H1 (cell line): ENCODE data around the gene SMIM8. TPM values are rescaled to one million over a fixed set of nuclear protein-coding genes. Genes with fewer than 3 reads are reported as not detected.

Experiments used
- CTCF ChIA-PET: fragments of 300-600 bp; sonication (Branson Sonifier 250); formaldehyde crosslinking; loops from one replicate; lab custom pipeline; 2021; ENCODE audit not compliant: partially characterized antibody; lab: Charles Lee
- POLR2A ChIA-PET: fragments of 300-600 bp; sonication (Branson Sonifier 250); formaldehyde crosslinking; loops from one replicate; lab custom pipeline; 2021; ENCODE audit warnings: inconsistent platforms; ENCODE audit not compliant: partially characterized antibody; lab: Charles Lee
- DNase-seq, 2 experiments: peaks; one replicate each; pipeline versions ENCODE4 v3.0.0 to v3.0.0-alpha.2; 2010 to 2022; ENCODE audit warnings: low spot score in 2 of 2, low read depth in 1 of 2, mixed read lengths in 1 of 2
- FAIRE-seq: peaks from 2 replicates; lab custom pipeline; 2011; peaks lifted over from hg19 to GRCh38; lab: Jason Lieb, UNC
- H2AFZ ChIP-seq: 2 replicates; pipeline ENCODE4 v1.8.1; 2012; ENCODE audit warnings: low read length, inconsistent platforms
- H2AK5ac ChIP-seq: 2 replicates; pipeline ENCODE4 v1.6.1; 2013; ENCODE audit warnings: low read depth, low read length
- H2BK120ac ChIP-seq: replicated peaks from 2 replicates; pipeline ENCODE3; 2013; ENCODE audit warnings: low read depth, low read length, inconsistent platforms
- H2BK12ac ChIP-seq: 2 replicates; pipeline ENCODE4 v1.6.1; 2013; ENCODE audit warnings: low read depth, low read length
- H2BK15ac ChIP-seq: 2 replicates; pipeline ENCODE4 v1.6.1; 2013; ENCODE audit warnings: low read length
- H2BK20ac ChIP-seq: 2 replicates; pipeline ENCODE4 v1.6.1; 2013; ENCODE audit warnings: low read length
- H2BK5ac ChIP-seq: 2 replicates; pipeline ENCODE4 v1.6.1; 2013; ENCODE audit warnings: low read depth, low read length
- H3K14ac ChIP-seq: 2 replicates; pipeline ENCODE4 v1.6.1; 2013; ENCODE audit warnings: inconsistent platforms; ENCODE audit not compliant: insufficient read length
- H3K18ac ChIP-seq: 2 replicates; pipeline ENCODE4 v1.6.1; 2013; ENCODE audit warnings: low read length; ENCODE audit errors: extremely low read depth
- H3K23ac ChIP-seq: 2 replicates; pipeline ENCODE4 v1.6.1; 2013; ENCODE audit warnings: inconsistent platforms; ENCODE audit not compliant: insufficient read length
- H3K23me2 ChIP-seq: 2 replicates; pipeline ENCODE4 v1.6.1; 2013; ENCODE audit warnings: low read depth, low read length
- H3K27ac ChIP-seq: 2 replicates; pipeline ENCODE4 v1.6.1; 2011; ENCODE audit warnings: low read depth, low read length, inconsistent platforms
- H3K27me3 ChIP-seq, 4 experiments: replicated peaks in 1 of 4; 1 replicate in 1 of 4; 2 replicates in 3 of 4; pipeline versions ENCODE4 v1.6.1 to v1.8.1; 2011 to 2013; ENCODE audit warnings: low read length in 3 of 4, mild to moderate bottlenecking in 3 of 4, inconsistent platforms in 2 of 4, mixed read lengths in 2 of 4, moderate library complexity in 1 of 4; ENCODE audit not compliant: control insufficient read depth in 3 of 4, insufficient read depth in 3 of 4; ENCODE audit errors: extremely low read depth in 1 of 4
- H3K36me3 ChIP-seq, 4 experiments: 2 replicates each; pipeline versions ENCODE4 v1.6.1 to v1.8.1; 2011 to 2013; ENCODE audit warnings: mild to moderate bottlenecking in 4 of 4, low read length in 3 of 4, moderate library complexity in 2 of 4, control low read depth in 1 of 4, inconsistent platforms in 1 of 4; ENCODE audit not compliant: insufficient read depth in 4 of 4, control insufficient read depth in 2 of 4
- H3K4ac ChIP-seq: replicated peaks from 2 replicates; pipeline ENCODE3; 2013; ENCODE audit warnings: low read length, low read depth, mixed read lengths, inconsistent platforms; ENCODE audit not compliant: insufficient read length
- H3K4me1 ChIP-seq, 4 experiments: replicated peaks in 1 of 4; 1 replicate in 1 of 4; 2 replicates in 3 of 4; pipeline versions ENCODE4 v1.6.1 to v1.8.1; 2011 to 2013; ENCODE audit warnings: low read length in 3 of 4, inconsistent platforms in 2 of 4, mixed read lengths in 1 of 4; ENCODE audit not compliant: insufficient read depth in 4 of 4, control insufficient read depth in 3 of 4
- H3K4me2 ChIP-seq, 2 experiments: 2 replicates each; pipeline versions ENCODE4 v1.6.1 to v1.8.1; 2011 to 2013; ENCODE audit warnings: low read depth in 2 of 2, low read length in 2 of 2, control low read depth in 1 of 2, inconsistent platforms in 1 of 2, mild to moderate bottlenecking in 1 of 2; ENCODE audit not compliant: insufficient read depth in 1 of 2
- H3K4me3 ChIP-seq, 4 experiments: fragments of 200-600, 300-600 bp in 1 of 4; sonication (generic), shearing (Covaris generic), sonication (Bioruptor Twin) in 1 of 4; 2 replicates each; pipeline versions ENCODE4 v1.5.1 to v1.8.1; 2011 to 2016; ENCODE audit warnings: low read length in 4 of 4, low read depth in 3 of 4, control low read depth in 2 of 4, inconsistent platforms in 2 of 4, mild to moderate bottlenecking in 2 of 4, mixed read lengths in 1 of 4, moderate library complexity in 1 of 4; ENCODE audit not compliant: insufficient read depth in 2 of 4; ENCODE audit errors: extremely low read depth in 1 of 4
- H3K56ac ChIP-seq: replicated peaks from 2 replicates; pipeline ENCODE3; 2013; ENCODE audit warnings: low read depth, mild to moderate bottlenecking, mixed read lengths, low read length, inconsistent platforms; ENCODE audit not compliant: insufficient read length
- H3K79me1 ChIP-seq: 2 replicates; pipeline ENCODE4 v1.6.1; 2013; ENCODE audit warnings: low read depth, low read length, control low read depth
- H3K79me2 ChIP-seq, 2 experiments: 2 replicates each; pipeline versions ENCODE4 v1.6.1 to v1.8.1; 2012 to 2013; ENCODE audit warnings: low read length in 2 of 2, mild to moderate bottlenecking in 2 of 2, inconsistent platforms in 1 of 2; ENCODE audit not compliant: insufficient read depth in 2 of 2, control insufficient read depth in 1 of 2
- H3K9ac ChIP-seq, 4 experiments: replicated peaks in 1 of 4; 1 replicate in 1 of 4; 2 replicates in 3 of 4; pipeline versions ENCODE4 v1.6.1 to v1.8.1; 2011 to 2013; ENCODE audit warnings: low read depth in 3 of 4, low read length in 3 of 4, control low read depth in 2 of 4, mild to moderate bottlenecking in 2 of 4, moderate library complexity in 2 of 4, inconsistent platforms in 1 of 4; ENCODE audit errors: extremely low read depth in 1 of 4
- H3K9me3 ChIP-seq, 2 experiments: 2 replicates each; pipeline versions ENCODE4 v1.6.1 to v1.8.1; 2012 to 2013; ENCODE audit warnings: mild to moderate bottlenecking in 2 of 2, moderate library complexity in 2 of 2, control low read depth in 1 of 2, inconsistent platforms in 1 of 2, low read depth in 1 of 2, low read length in 1 of 2, mixed read lengths in 1 of 2; ENCODE audit not compliant: insufficient read depth in 2 of 2
- H4K20me1 ChIP-seq, 2 experiments: replicated peaks in 1 of 2; 2 replicates each; pipeline versions ENCODE3 to v1.8.1; 2011 to 2013; ENCODE audit warnings: inconsistent platforms in 2 of 2, low read length in 2 of 2, mild to moderate bottlenecking in 1 of 2; ENCODE audit not compliant: insufficient read depth in 2 of 2, control insufficient read depth in 1 of 2
- H4K5ac ChIP-seq: 2 replicates; pipeline ENCODE4 v1.6.1; 2013; ENCODE audit warnings: low read length, low read depth, mixed read lengths, inconsistent platforms; ENCODE audit not compliant: insufficient read length
- H4K8ac ChIP-seq: 2 replicates; pipeline ENCODE4 v1.8.0; 2013; ENCODE audit warnings: mild to moderate bottlenecking, moderate library complexity, low read length, inconsistent platforms; ENCODE audit not compliant: insufficient read depth; ENCODE audit errors: extremely low read depth
- H4K91ac ChIP-seq: replicated peaks from 2 replicates; pipeline ENCODE3; 2013; ENCODE audit warnings: low read length, mixed read lengths, inconsistent platforms; ENCODE audit not compliant: insufficient read length
- YY1 ChIP-seq: IDR thresholded peaks from 2 replicates; pipeline ENCODE4 v1.6.1; 2011; ENCODE audit warnings: low read depth, mild to moderate bottlenecking, low read length
- polyA plus RNA-seq, 7 experiments: library from polyadenylated mRNA; depleted of rRNA in 3 of 7; stranded (reverse) in 5 of 7; unstranded in 2 of 7; fragments of >200 nt in 5 of 7; fragments of 200-250 nt in 2 of 7; gene quantifications; 1 replicate in 5 of 7; 2 replicates in 1 of 7; 4 replicates in 1 of 7; pipeline versions ENCODE4 v1.2.1 to v1.2.3, GENCODE V29; 2011 to 2013; ENCODE audit warnings: missing spikeins in 2 of 7, mixed read lengths in 2 of 7
- total RNA-seq: library from RNA; stranded (reverse); fragmentation: NEBNext Ultra II Directional; extraction: Animal tissue kit (Norgen Biotek cat#: 25700); gene quantifications from 2 replicates; pipeline ENCODE4 v1.2.1, GENCODE V29; 2021
- TF ChIP-seq, protein P1 (sequence below), 3 experiments: IDR thresholded peaks; 1 replicate in 2 of 3; 2 replicates in 1 of 3; pipeline versions ENCODE4 v1.5.1 to v1.6.1; 2011; ENCODE audit warnings: low read length in 3 of 3, mild to moderate bottlenecking in 3 of 3, inconsistent platforms in 2 of 3, low read depth in 1 of 3, moderate library complexity in 1 of 3; ENCODE audit not compliant: insufficient read depth in 1 of 3; ENCODE audit errors: control extremely low read depth in 1 of 3

Gene SMIM8
- total and polyA plus RNA-seq, 2 of the 8 experiments (the other 6 are each of a cell fraction or from before 2014, with no cell fraction given), result 3.0 to 10.7 TPM

DNA sequence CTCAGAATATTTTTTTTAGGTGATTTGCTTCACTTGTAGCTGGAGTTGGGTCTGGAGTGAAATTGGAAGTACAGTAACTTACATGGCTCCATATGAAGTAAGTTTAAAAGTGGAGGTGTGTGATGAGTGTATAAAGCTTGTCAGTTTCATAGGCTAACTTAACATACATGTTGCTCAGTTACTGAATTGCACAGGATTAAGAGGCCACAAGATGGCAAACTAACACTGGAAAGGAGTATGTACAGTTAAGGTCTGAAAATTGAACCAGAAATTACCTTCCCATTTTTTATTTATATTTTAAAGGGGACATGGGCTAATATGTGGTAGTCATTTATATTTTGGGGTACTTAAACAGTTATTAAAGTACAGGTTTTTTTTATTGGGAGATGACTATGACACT lies 45.3 kb upstream of the SMIM8 start:
- Histone ChIP-seq H3K4me1 (no peaks in the 10 kb centered on the region), H2BK12ac (no peak overlapping the region), H3K56ac (no peak overlapping the region), H2BK120ac (no peak overlapping the region), H4K8ac (no peak overlapping the region), H3K79me1 (no peaks in the 10 kb centered on the region), H2AK5ac (no peak overlapping the region), H3K23ac (no peak overlapping the region), H2BK5ac (no peak overlapping the region), H4K5ac (no peak overlapping the region), H2BK15ac (no peak overlapping the region), H3K18ac (no peak overlapping the region), H3K23me2 (no peaks in the 10 kb centered on the region; the same call in 1 of the 2 replicates), H3K4me3 (no peak overlapping the region), H3K4ac (no peak overlapping the region), H3K36me3 (no peaks in the 10 kb centered on the region), H3K14ac (no peak overlapping the region), H3K4me2 (no peak overlapping the region), H3K27ac (no peak overlapping the region), H3K27me3 (no peaks in the 10 kb centered on the region), H2AFZ (no peak overlapping the region), H3K79me2 (no peaks in the 10 kb centered on the region), H4K91ac (no peak overlapping the region), H3K9me3 (no peaks in the 10 kb centered on the region), H2BK20ac (no peak overlapping the region), H4K20me1 (no peaks in the 10 kb centered on the region), H3K9ac (no peak overlapping the region)
- ChIA-PET CTCF (interaction anchor here (0.6 to 4.7 kb wide), 9 partner anchors 11 to 511 kb away, joined by 3 to 24 read pairs (median 5); no protein-coding TSS in a partner anchor), POLR2A (interaction anchor here (0.6 to 1.0 kb wide), 2 partner anchors 10 to 89 kb away, joined by 3 read pairs; no protein-coding TSS in a partner anchor)
- no peak for DNase-seq
- FAIRE-seq, result no peak
- TF ChIP-seq, protein P1, sequence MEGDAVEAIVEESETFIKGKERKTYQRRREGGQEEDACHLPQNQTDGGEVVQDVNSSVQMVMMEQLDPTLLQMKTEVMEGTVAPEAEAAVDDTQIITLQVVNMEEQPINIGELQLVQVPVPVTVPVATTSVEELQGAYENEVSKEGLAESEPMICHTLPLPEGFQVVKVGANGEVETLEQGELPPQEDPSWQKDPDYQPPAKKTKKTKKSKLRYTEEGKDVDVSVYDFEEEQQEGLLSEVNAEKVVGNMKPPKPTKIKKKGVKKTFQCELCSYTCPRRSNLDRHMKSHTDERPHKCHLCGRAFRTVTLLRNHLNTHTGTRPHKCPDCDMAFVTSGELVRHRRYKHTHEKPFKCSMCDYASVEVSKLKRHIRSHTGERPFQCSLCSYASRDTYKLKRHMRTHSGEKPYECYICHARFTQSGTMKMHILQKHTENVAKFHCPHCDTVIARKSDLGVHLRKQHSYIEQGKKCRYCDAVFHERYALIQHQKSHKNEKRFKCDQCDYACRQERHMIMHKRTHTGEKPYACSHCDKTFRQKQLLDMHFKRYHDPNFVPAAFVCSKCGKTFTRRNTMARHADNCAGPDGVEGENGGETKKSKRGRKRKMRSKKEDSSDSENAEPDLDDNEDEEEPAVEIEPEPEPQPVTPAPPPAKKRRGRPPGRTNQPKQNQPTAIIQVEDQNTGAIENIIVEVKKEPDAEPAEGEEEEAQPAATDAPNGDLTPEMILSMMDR (IDR thresholded peaks at IDR 0.05; ENCODE audit: control extremely low read depth in 1 of 3, insufficient read depth in 1 of 3, low read depth in 1 of 3, low read length in 3 of 3), result peak in 2 of 3 experiments; percentile 4 to 19; a peak in 2 of 4 replicates
- no peak for TF ChIP-seq YY1
